Neuronal stem cell (in vitro differentiated cells): ENCODE results near the gene ZC3H12C.

ENCODE experiments used
- DNase-seq: peaks from one replicate; pipeline ENCODE4 v3.0.0-alpha.2; 2013; ENCODE audit warnings: low spot score
- H2AFZ ChIP-seq: one replicate; pipeline ENCODE4 v1.6.1; 2013; ENCODE audit warnings: mild to moderate bottlenecking, low read length, inconsistent platforms
- H2AK5ac ChIP-seq: 2 replicates; pipeline ENCODE4 v1.6.1; 2013; ENCODE audit warnings: low read depth, mild to moderate bottlenecking, inconsistent platforms, low read length, moderate library complexity, mixed read lengths
- H2BK120ac ChIP-seq: 2 replicates; pipeline ENCODE4 v1.6.1; 2013; ENCODE audit warnings: low read depth, mild to moderate bottlenecking, inconsistent platforms, low read length, moderate library complexity, mixed read lengths
- H2BK12ac ChIP-seq: one replicate; pipeline ENCODE4 v1.6.1; 2013; ENCODE audit warnings: low read length, inconsistent platforms
- H2BK15ac ChIP-seq: 2 replicates; pipeline ENCODE4 v1.6.1; 2013; ENCODE audit warnings: mild to moderate bottlenecking, low read length, inconsistent platforms, mixed read lengths
- H2BK5ac ChIP-seq: one replicate; pipeline ENCODE4 v1.6.1; 2013; ENCODE audit warnings: inconsistent platforms, mild to moderate bottlenecking, low read length, moderate library complexity
- H3K14ac ChIP-seq: one replicate; pipeline ENCODE4 v1.6.1; 2013; ENCODE audit warnings: low read length, inconsistent platforms
- H3K18ac ChIP-seq: 2 replicates; pipeline ENCODE4 v1.6.1; 2013; ENCODE audit warnings: low read length, inconsistent platforms
- H3K23ac ChIP-seq: 2 replicates; pipeline ENCODE4 v1.6.1; 2013; ENCODE audit warnings: low read depth, mild to moderate bottlenecking, mixed read lengths, low read length, inconsistent platforms; ENCODE audit not compliant: poor library complexity
- H3K27ac ChIP-seq: replicated peaks from 3 replicates; pipeline ENCODE4 v1.5.1; 2013; ENCODE audit warnings: low read length, inconsistent platforms
- H3K27me3 ChIP-seq, 3 experiments: 2 replicates each; pipeline ENCODE4 v1.6.1; 2013; ENCODE audit warnings: low read length in 3 of 3, mild to moderate bottlenecking in 2 of 3, inconsistent platforms in 1 of 3, low read depth in 1 of 3, mixed read lengths in 1 of 3, moderate library complexity in 1 of 3; ENCODE audit not compliant: control insufficient read depth in 3 of 3, insufficient read depth in 3 of 3
- H3K36me3 ChIP-seq, 2 donors: replicated peaks in 1 of 2; 2 replicates each; pipeline ENCODE4 v1.6.1; 2013; ENCODE audit warnings: low read length in 2 of 2; ENCODE audit not compliant: control insufficient read depth in 2 of 2, insufficient read depth in 2 of 2
- H3K4ac ChIP-seq: 2 replicates; pipeline ENCODE4 v1.6.1; 2013; ENCODE audit warnings: inconsistent platforms, mild to moderate bottlenecking, low read length, moderate library complexity
- H3K4me1 ChIP-seq, 2 donors: 1 replicate in 1 of 2; 2 replicates in 1 of 2; pipeline ENCODE4 v1.6.1; 2013; ENCODE audit warnings: low read length in 2 of 2, low read depth in 1 of 2; ENCODE audit not compliant: control insufficient read depth in 2 of 2, insufficient read depth in 1 of 2
- H3K4me2 ChIP-seq: one replicate; pipeline ENCODE4 v1.6.1; 2013; ENCODE audit warnings: mild to moderate bottlenecking, low read length, inconsistent platforms; ENCODE audit not compliant: insufficient read depth, poor library complexity, severe bottlenecking
- H3K4me3 ChIP-seq, 2 donors: 2 replicates each; pipeline ENCODE4 v1.5.1; 2013; ENCODE audit warnings: low read length in 2 of 2, mild to moderate bottlenecking in 2 of 2, inconsistent platforms in 1 of 2, moderate library complexity in 1 of 2
- H3K79me1 ChIP-seq: one replicate; pipeline ENCODE4 v1.6.1; 2013; ENCODE audit warnings: low read depth, mild to moderate bottlenecking, inconsistent platforms, low read length, moderate library complexity
- H3K9ac ChIP-seq: one replicate; pipeline ENCODE4 v1.6.1; 2013; ENCODE audit warnings: mild to moderate bottlenecking, low read depth, low read length, inconsistent platforms; ENCODE audit not compliant: poor library complexity
- H3K9me3 ChIP-seq, 2 donors: replicated peaks in 1 of 2; 2 replicates each; pipeline versions ENCODE3 to v1.6.1; 2013; ENCODE audit warnings: low read length in 2 of 2, mild to moderate bottlenecking in 2 of 2, inconsistent platforms in 1 of 2, low read depth in 1 of 2, mixed read lengths in 1 of 2, moderate library complexity in 1 of 2; ENCODE audit not compliant: control insufficient read depth in 2 of 2, insufficient read depth in 1 of 2
- H4K8ac ChIP-seq: one replicate; pipeline ENCODE4 v1.6.1; 2013; ENCODE audit warnings: low read depth, mild to moderate bottlenecking, inconsistent platforms, low read length, moderate library complexity
- H4K91ac ChIP-seq: one replicate; pipeline ENCODE4 v1.6.1; 2013; ENCODE audit warnings: low read length, low read depth, mild to moderate bottlenecking, inconsistent platforms; ENCODE audit not compliant: poor library complexity
- WGBS, 2 donors: extraction: QIAGEN DNeasy Blood & Tissue Kit; methylation state at CpG; one replicate each; pipeline ENCODE4 v1.1.7; 2013; ENCODE audit warnings: missing lambda C conversion rate in 2 of 2, mixed read lengths in 1 of 2; ENCODE audit not compliant: insufficient read length in 2 of 2, insufficient replicate concordance in 1 of 2; ENCODE audit errors: extremely low coverage in 2 of 2; 5-methylcytosine and 5-hydroxymethylcytosine counted together

The ZC3H12C gene

GRCh38 chr11:110059706-110060463 lies 33.3 kb upstream of the ZC3H12C start:
- H3K9ac ChIP-seq = no peak overlapping the region

GRCh38 chr11:110061296-110061695 lies 31.9 kb upstream of the ZC3H12C start:
- H3K79me1 ChIP-seq = no peaks in the 10 kb centered on the region
- WGBS, 2 donors = no CpG with 5 or more reads among the region's 1 CpG
- peaks cover 0 to 18% (median 0%) of the 10 kb centered on the region in 3 experiments for H3K27me3 ChIP-seq
- no peak overlapping the region for H3K4me3 ChIP-seq
- H3K9ac ChIP-seq = no peak overlapping the region
- H2AFZ ChIP-seq = no peak overlapping the region
- no peak for DNase-seq
- H2BK5ac ChIP-seq = no peak overlapping the region
- no peak overlapping the region for H3K14ac ChIP-seq
- H3K4me2 ChIP-seq = no peak overlapping the region
- H3K36me3 ChIP-seq = no peaks in the 10 kb centered on the region
- no peak overlapping the region for H2AK5ac ChIP-seq
- H3K18ac ChIP-seq = no peak overlapping the region
- H2BK15ac ChIP-seq = no peak overlapping the region
- no peak overlapping the region for H3K27ac ChIP-seq
- no peak overlapping the region for H4K8ac ChIP-seq
- no peaks in the 10 kb centered on the region for H3K9me3 ChIP-seq
- H2BK12ac ChIP-seq = no peak overlapping the region
- H2BK120ac ChIP-seq = no peak overlapping the region
- no peak overlapping the region for H3K4ac ChIP-seq
- no peak overlapping the region for H3K23ac ChIP-seq
- no peaks in the 10 kb centered on the region for H3K4me1 ChIP-seq
- no peak overlapping the region for H4K91ac ChIP-seq

More at GRCh38 chr11:110059706-110060463, 33.3 kb upstream of the ZC3H12C start:
- no peak overlapping the region for H4K8ac ChIP-seq
- no peak overlapping the region for H4K91ac ChIP-seq
- no peak overlapping the region for H3K18ac ChIP-seq
- no peak overlapping the region for H3K4ac ChIP-seq
- WGBS, 2 donors = no CpG with 5 or more reads among the region's 2 CpGs
- H2BK12ac ChIP-seq = no peak overlapping the region
- no peak overlapping the region for H3K23ac ChIP-seq
- peaks cover 0 to 14% (median 0%) of the 10 kb centered on the region in 3 experiments for H3K27me3 ChIP-seq
- H2BK15ac ChIP-seq = no peak overlapping the region
- no peaks in the 10 kb centered on the region for H3K9me3 ChIP-seq
- H3K27ac ChIP-seq = no peak overlapping the region
- H3K4me2 ChIP-seq = no peak overlapping the region
- H2AFZ ChIP-seq = no peak overlapping the region
- no peaks in the 10 kb centered on the region for H3K79me1 ChIP-seq
- no peaks in the 10 kb centered on the region for H3K4me1 ChIP-seq
- no peaks in the 10 kb centered on the region for H3K36me3 ChIP-seq
- no peak for DNase-seq
- H3K14ac ChIP-seq = no peak overlapping the region
- H2BK5ac ChIP-seq = no peak overlapping the region
- H2BK120ac ChIP-seq = no peak overlapping the region
- H3K4me3 ChIP-seq = no peak overlapping the region
- no peak overlapping the region for H2AK5ac ChIP-seq

GRCh38 chr11:110062247-110062646 lies 30.9 kb upstream of the ZC3H12C start:
- Histone ChIP-seq H3K4me3 (no peak overlapping the region), H3K79me1 (no peaks in the 10 kb centered on the region), H3K4me1 (no peaks in the 10 kb centered on the region), H2AK5ac (no peak overlapping the region), H3K27ac (no peak overlapping the region), H3K27me3 (peaks cover 0 to 18% (median 0%) of the 10 kb centered on the region in 3 experiments), H3K9me3 (no peaks in the 10 kb centered on the region), H3K36me3 (no peaks in the 10 kb centered on the region), H3K18ac (no peak overlapping the region), H2BK15ac (no peak overlapping the region), H3K23ac (no peak overlapping the region), H4K91ac (no peak overlapping the region), H2BK12ac (no peak overlapping the region), H4K8ac (no peak overlapping the region), H2BK5ac (no peak overlapping the region), H2BK120ac (no peak overlapping the region), H2AFZ (no peak overlapping the region), H3K9ac (no peak overlapping the region), H3K14ac (no peak overlapping the region), H3K4ac (no peak overlapping the region), H3K4me2 (no peak overlapping the region)
- WGBS, 2 donors = no CpG with 5 or more reads among the region's 3 CpGs
- DNase-seq = no peak

GRCh38 chr11:110065189-110065588 lies 28.0 kb upstream of the ZC3H12C start:
- no peak overlapping the region for H2BK15ac ChIP-seq
- no peak overlapping the region for H3K14ac ChIP-seq
- H3K9me3 ChIP-seq = no peaks in the 10 kb centered on the region
- H2BK5ac ChIP-seq = no peak overlapping the region
- H3K27me3 ChIP-seq = peaks cover 0 to 14% (median 0%) of the 10 kb centered on the region in 3 experiments
- peaks cover 0 to 7% of the 10 kb centered on the region in 2 donors for H3K4me1 ChIP-seq
- no peak overlapping the region for H2AFZ ChIP-seq
- no peak overlapping the region for H3K4ac ChIP-seq
- no peak overlapping the region for H4K8ac ChIP-seq
- H3K9ac ChIP-seq = no peak overlapping the region
- no peak overlapping the region for H2BK120ac ChIP-seq
- no peaks in the 10 kb centered on the region for H3K36me3 ChIP-seq
- no peak overlapping the region for H2AK5ac ChIP-seq
- H4K91ac ChIP-seq = no peak overlapping the region
- H3K4me2 ChIP-seq = no peak overlapping the region
- no peak overlapping the region for H2BK12ac ChIP-seq
- no peaks in the 10 kb centered on the region for H3K79me1 ChIP-seq
- no peak for DNase-seq
- no peak overlapping the region for H3K27ac ChIP-seq
- no peak overlapping the region for H3K18ac ChIP-seq
- no peak overlapping the region for H3K23ac ChIP-seq
- H3K4me3 ChIP-seq = no peak overlapping the region
- WGBS, 2 donors = no CpG with 5 or more reads among the region's 2 CpGs
